Lower leg skin (tissue), 4 donors: ENCODE measurements around the gene TXNRD2. TPM values are rescaled to one million over a fixed set of nuclear protein-coding genes. Genes with fewer than 3 reads are reported as not detected.

ENCODE experiments used
- DNase-seq, 2 donors: peaks; one replicate each; pipeline ENCODE4 v3.0.0-alpha.2; 2019; ENCODE audit warnings: low spot score in 2 of 2
- H3K4me3 ChIP-seq: fragments of 200-600 bp; sonication (generic); 2 replicates; pipeline ENCODE4 v1.5.1; 2017; ENCODE audit warnings: mild to moderate bottlenecking, low read depth; ENCODE audit not compliant: poor library complexity, severe bottlenecking
- CTCF ChIP-seq, 3 donors: fragments of 450-650 bp; IDR thresholded peaks; one replicate each; pipeline ENCODE4 v1.5.1; 2016; ENCODE audit warnings: antibody characterized with exemption in 3 of 3, mild to moderate bottlenecking in 3 of 3, moderate library complexity in 2 of 3
- POLR2A ChIP-seq, 2 donors: fragments of 450-650 bp; IDR thresholded peaks; one replicate each; pipeline ENCODE4 v1.6.1; 2016 to 2017; ENCODE audit warnings: antibody characterized with exemption in 2 of 2, mild to moderate bottlenecking in 1 of 2, moderate library complexity in 1 of 2
- WGBS, 2 donors: methylation state at CpG; one replicate each; pipeline ENCODE4 v1.1.5; 2018; 5-methylcytosine and 5-hydroxymethylcytosine counted together
- intact Hi-C: fragments of 100-400 bp; cut with DNase I; formaldehyde crosslinking; loops from one replicate; pipeline ENCODE4 v1.15.0; 2023; ENCODE audit warnings: low total_unique reads
- total RNA-seq, 4 donors: library from RNA; depleted of rRNA; stranded (reverse); fragments of >200 nt; gene quantifications; one replicate each; pipeline ENCODE4 v1.1.0, GENCODE V29; 2016

Gene TXNRD2
- total RNA-seq, 4 donors from 2014 or later = 10.9 to 16.8 (median 15.2) TPM

GRCh38 chr22:19969141-19969928, 27.7 kb upstream of the TXNRD2 start:
- H3K4me3 ChIP-seq = no peak overlapping the region
- no peak for TF ChIP-seq CTCF (IDR thresholded peaks at IDR 0.05)
- TF ChIP-seq POLR2A (IDR thresholded peaks at IDR 0.05) = no peak
- intact Hi-C loops = no loop called here
- DNase-seq = no peak
- WGBS, 2 donors = 79 to 84% methylated on average over 7 to 11 of the region's 11 CpGs

- no peak overlapping the region for H3K4me3 ChIP-seq
- no peak for TF ChIP-seq POLR2A (IDR thresholded peaks at IDR 0.05)
- TF ChIP-seq CTCF (IDR thresholded peaks at IDR 0.05) = no peak
- intact Hi-C loops = no loop called here
- 82 to 88% methylated on average over 17 to 18 of the region's 18 CpGs for WGBS, 2 donors
- no peak for DNase-seq
These were observed 26.9 kb upstream of the TXNRD2 start for GRCh38 chr22:19968450-19968891.

GRCh38 chr22:19967850-19968449, 26.3 kb upstream of the TXNRD2 start:
- intact Hi-C loops = no loop called here
- no peak overlapping the region for H3K4me3 ChIP-seq
- no peak for DNase-seq
- TF ChIP-seq POLR2A (IDR thresholded peaks at IDR 0.05) = no peak
- no peak for TF ChIP-seq CTCF (IDR thresholded peaks at IDR 0.05)
- WGBS, 2 donors = 81 to 85% methylated on average over 7 of the region's 7 CpGs

- TF ChIP-seq POLR2A (IDR thresholded peaks at IDR 0.05) (no peak), CTCF (IDR thresholded peaks at IDR 0.05) (no peak)
- intact Hi-C loops = no loop called here
- no peak for DNase-seq
- H3K4me3 ChIP-seq = no peak overlapping the region
- 70 to 71% methylated on average over 20 of the region's 20 CpGs for WGBS, 2 donors
These were observed 25.5 kb upstream of the TXNRD2 start for GRCh38 chr22:19966908-19967750.

GRCh38 chr22:19965771-19966709, 24.4 kb upstream of the TXNRD2 start:
- TF ChIP-seq POLR2A (IDR thresholded peaks at IDR 0.05) (no peak), CTCF (IDR thresholded peaks at IDR 0.05) (no peak)
- 78 to 85% methylated on average over 10 of the region's 10 CpGs for WGBS, 2 donors
- no peak overlapping the region for H3K4me3 ChIP-seq
- no peak for DNase-seq
- intact Hi-C loops = no loop called here
